Suprapubic skin (tissue), 4 donors: ENCODE data around the gene NSD1. TPM values are rescaled to one million over a fixed set of nuclear protein-coding genes. Genes with fewer than 3 reads are reported as not detected.

Experiments
- DNase-seq, 2 donors: peaks; one replicate each; pipeline ENCODE4 v3.0.0-alpha.2; 2019; ENCODE audit warnings: low spot score in 2 of 2
- H3K27ac ChIP-seq: fragments of 200-600 bp; sonication (generic); one replicate; pipeline ENCODE4 v1.5.1; 2019
- H3K27me3 ChIP-seq: fragments of 200-600 bp; sonication (generic); one replicate; pipeline ENCODE4 v1.5.1; 2019
- H3K36me3 ChIP-seq: fragments of 200-600 bp; sonication (generic); one replicate; pipeline ENCODE4 v1.5.1; 2019
- H3K4me1 ChIP-seq: fragments of 200-600 bp; sonication (generic); one replicate; pipeline ENCODE4 v1.5.1; 2019
- H3K4me3 ChIP-seq: fragments of 200-600 bp; sonication (generic); one replicate; pipeline ENCODE4 v1.5.1; 2019; ENCODE audit warnings: mild to moderate bottlenecking
- H3K9me3 ChIP-seq: fragments of 200-600 bp; sonication (generic); one replicate; pipeline ENCODE4 v1.5.1; 2019
- EP300 ChIP-seq: sonication (generic); formaldehyde crosslinking; IDR thresholded peaks from one replicate; pipeline ENCODE4 v1.6.1; 2017; ENCODE audit warnings: antibody characterized with exemption
- POLR2A ChIP-seq, 2 donors: fragments of 450-650 bp; IDR thresholded peaks; one replicate each; pipeline ENCODE4 v1.6.1; 2017; ENCODE audit warnings: antibody characterized with exemption in 2 of 2, mild to moderate bottlenecking in 2 of 2, moderate library complexity in 2 of 2
- POLR2AphosphoS5 ChIP-seq, 3 donors: sonication (generic); formaldehyde crosslinking; IDR thresholded peaks; one replicate each; pipeline ENCODE4 v1.6.1; 2017; ENCODE audit warnings: antibody characterized with exemption in 3 of 3
- WGBS: methylation state at CpG from one replicate; pipeline ENCODE4 v1.1.5; 2018; 5-methylcytosine and 5-hydroxymethylcytosine counted together
- total RNA-seq, 4 donors: library from RNA; depleted of rRNA; stranded (reverse); fragments of >200 nt; gene quantifications; one replicate each; pipeline ENCODE4 v1.1.0, GENCODE V29; 2016
- TF ChIP-seq, protein P1 (sequence below), 2 donors: fragments of 200-600 bp in 1 of 2; fragments of 450-650 bp in 1 of 2; sonication (generic) in 1 of 2; IDR thresholded peaks; one replicate each; pipeline ENCODE4 v1.5.1; 2016 to 2019; ENCODE audit warnings: antibody characterized with exemption in 2 of 2, mild to moderate bottlenecking in 1 of 2, moderate library complexity in 1 of 2

The NSD1 gene
- total RNA-seq, 4 donors from 2014 or later: 36.0 to 67.9 (median 51.3) TPM

DNA sequence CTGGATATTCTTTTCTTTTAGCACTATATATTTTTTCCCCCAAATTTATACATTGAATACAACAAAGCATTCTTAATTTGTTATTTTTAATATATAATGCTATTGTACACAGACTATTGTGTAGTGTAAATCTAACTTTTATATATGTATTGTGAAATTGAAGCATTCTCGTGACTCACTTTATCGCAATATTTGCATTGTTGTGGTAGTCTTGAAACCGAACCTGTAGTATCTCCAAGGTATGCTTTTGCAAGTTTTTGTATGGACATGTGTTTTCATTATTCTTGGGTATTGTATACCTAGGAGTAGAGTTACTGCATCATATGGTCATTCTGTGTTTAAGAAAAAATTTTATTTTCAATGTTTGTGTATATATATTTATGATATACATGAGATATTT is 49.6 kb downstream of the NSD1 start:
- H3K36me3 ChIP-seq: peaks cover 4% of the 10 kb centered on the region
- 96% methylated on average over 3 of the region's 3 CpGs for WGBS
- H3K4me1 ChIP-seq: peaks cover 6% of the 10 kb centered on the region
- H3K9me3 ChIP-seq: no peaks in the 10 kb centered on the region
- TF ChIP-seq POLR2A (IDR thresholded peaks at IDR 0.05) (no peak), POLR2AphosphoS5 (IDR thresholded peaks at IDR 0.05) (no peak), EP300 (no peak)
- TF ChIP-seq, protein P1, sequence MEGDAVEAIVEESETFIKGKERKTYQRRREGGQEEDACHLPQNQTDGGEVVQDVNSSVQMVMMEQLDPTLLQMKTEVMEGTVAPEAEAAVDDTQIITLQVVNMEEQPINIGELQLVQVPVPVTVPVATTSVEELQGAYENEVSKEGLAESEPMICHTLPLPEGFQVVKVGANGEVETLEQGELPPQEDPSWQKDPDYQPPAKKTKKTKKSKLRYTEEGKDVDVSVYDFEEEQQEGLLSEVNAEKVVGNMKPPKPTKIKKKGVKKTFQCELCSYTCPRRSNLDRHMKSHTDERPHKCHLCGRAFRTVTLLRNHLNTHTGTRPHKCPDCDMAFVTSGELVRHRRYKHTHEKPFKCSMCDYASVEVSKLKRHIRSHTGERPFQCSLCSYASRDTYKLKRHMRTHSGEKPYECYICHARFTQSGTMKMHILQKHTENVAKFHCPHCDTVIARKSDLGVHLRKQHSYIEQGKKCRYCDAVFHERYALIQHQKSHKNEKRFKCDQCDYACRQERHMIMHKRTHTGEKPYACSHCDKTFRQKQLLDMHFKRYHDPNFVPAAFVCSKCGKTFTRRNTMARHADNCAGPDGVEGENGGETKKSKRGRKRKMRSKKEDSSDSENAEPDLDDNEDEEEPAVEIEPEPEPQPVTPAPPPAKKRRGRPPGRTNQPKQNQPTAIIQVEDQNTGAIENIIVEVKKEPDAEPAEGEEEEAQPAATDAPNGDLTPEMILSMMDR (IDR thresholded peaks at IDR 0.05): no peak
- no peak overlapping the region for H3K27ac ChIP-seq
- H3K27me3 ChIP-seq: no peaks in the 10 kb centered on the region
- H3K4me3 ChIP-seq: no peak overlapping the region
- no peak for DNase-seq

DNA sequence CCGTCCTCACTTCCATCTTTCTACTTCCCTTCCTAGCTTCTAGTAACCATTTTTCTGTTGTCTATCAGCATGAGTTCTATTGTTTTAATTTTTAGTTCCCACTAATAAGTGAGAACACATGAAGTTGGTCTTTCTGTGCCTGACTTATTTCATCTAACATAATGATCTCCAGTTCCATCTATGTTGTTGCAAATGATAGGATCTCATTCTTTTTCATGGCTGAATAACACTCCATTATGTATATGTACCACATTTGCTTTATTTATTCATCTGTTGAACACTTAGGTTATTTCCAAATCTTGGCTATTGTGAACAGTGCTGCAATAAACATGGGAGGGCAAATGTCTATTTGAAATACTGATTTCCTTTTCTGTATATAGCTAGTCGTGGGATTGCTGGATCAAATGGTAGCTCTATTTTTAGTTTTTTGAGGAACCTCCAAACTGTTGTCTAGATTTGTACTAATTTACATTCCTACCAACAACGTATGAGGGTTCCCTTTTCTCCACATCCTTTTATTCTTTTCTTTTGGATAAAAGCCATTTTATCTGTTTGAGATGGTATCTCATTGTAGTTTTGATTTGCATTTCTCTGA is 50.3 kb downstream of the NSD1 start:
- Histone ChIP-seq H3K4me3 (no peak overlapping the region), H3K27me3 (no peaks in the 10 kb centered on the region), H3K36me3 (peaks cover 4% of the 10 kb centered on the region), H3K4me1 (peaks cover 6% of the 10 kb centered on the region), H3K9me3 (no peaks in the 10 kb centered on the region), H3K27ac (no peak overlapping the region)
- WGBS: 49% methylated on average over 3 of the region's 3 CpGs
- TF ChIP-seq POLR2A (IDR thresholded peaks at IDR 0.05): no peak
- TF ChIP-seq POLR2AphosphoS5 (IDR thresholded peaks at IDR 0.05): no peak
- TF ChIP-seq, protein P1 (IDR thresholded peaks at IDR 0.05): no peak
- DNase-seq: no peak

DNA sequence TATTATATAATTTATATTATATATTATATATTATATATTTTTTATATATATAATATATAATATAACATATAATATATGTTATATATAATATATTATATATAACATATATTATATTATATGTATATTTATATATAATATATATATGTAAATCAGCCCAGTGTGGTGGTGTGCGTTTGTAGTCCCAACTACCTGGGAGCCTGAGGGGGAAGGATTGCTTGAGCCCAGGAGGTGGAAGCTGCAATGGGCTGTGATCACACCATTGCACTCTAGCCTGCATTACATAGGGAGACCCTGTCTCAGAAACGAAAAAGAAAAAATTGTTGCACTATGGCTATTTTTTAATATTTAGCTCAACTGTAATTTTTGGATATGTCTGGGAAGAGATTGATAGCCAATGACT is 52.4 kb downstream of the NSD1 start:
- Histone ChIP-seq H3K4me1 (peaks cover 6% of the 10 kb centered on the region), H3K27me3 (no peaks in the 10 kb centered on the region), H3K4me3 (no peak overlapping the region), H3K9me3 (no peaks in the 10 kb centered on the region), H3K36me3 (peaks cover 4% of the 10 kb centered on the region), H3K27ac (no peak overlapping the region)
- DNase-seq: no peak
- WGBS: 78% methylated on average over 2 of the region's 2 CpGs
- TF ChIP-seq POLR2A (IDR thresholded peaks at IDR 0.05) (no peak), EP300 (no peak), POLR2AphosphoS5 (IDR thresholded peaks at IDR 0.05) (no peak)
- TF ChIP-seq, protein P1 (IDR thresholded peaks at IDR 0.05): no peak

DNA sequence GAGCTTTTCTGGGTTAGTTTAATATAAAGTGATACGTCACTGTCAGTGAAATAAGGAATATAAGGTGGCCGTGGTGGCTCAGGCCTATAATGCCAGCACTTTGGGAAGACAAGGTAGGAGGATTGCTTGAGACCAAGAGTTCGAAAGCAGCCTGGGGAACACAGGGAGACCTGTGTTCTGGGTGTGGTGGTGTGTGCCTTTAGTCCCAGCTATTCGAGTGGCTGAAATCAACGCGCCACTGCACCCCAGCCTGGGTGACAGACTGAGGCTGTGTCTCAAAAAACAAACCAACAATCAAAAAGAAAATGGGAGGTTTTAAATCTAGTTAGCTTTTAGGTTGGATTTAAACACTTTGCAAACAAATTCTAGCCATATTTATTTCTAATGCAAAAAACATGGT is 53.1 kb downstream of the NSD1 start:
- DNase-seq: no peak
- WGBS: 93% methylated on average over 6 of the region's 6 CpGs

DNA sequence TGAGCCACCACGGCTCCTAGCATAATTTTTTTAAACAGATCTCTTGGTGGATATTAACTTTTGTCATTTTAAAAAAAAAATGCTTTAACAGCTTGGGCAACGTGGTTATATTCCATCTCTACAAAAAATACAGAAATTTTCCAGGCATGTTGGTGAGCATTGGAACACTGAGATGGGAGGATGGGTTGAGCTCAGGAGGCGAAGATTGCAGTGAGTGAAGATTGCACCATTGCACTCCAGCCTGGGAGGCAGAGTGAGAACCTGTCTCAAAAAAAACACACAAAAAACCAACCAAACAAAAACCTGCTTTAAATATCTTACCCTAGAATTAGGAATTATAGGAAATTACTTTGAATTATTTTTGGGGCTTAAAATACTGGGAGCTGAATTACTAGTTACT is 55.2 kb downstream of the NSD1 start:
- TF ChIP-seq, protein P1 (IDR thresholded peaks at IDR 0.05): no peak
- TF ChIP-seq POLR2AphosphoS5 (IDR thresholded peaks at IDR 0.05) (no peak), POLR2A (IDR thresholded peaks at IDR 0.05) (no peak), EP300 (no peak)
- 74% methylated on average over 3 of the region's 3 CpGs for WGBS
- Histone ChIP-seq H3K27me3 (no peaks in the 10 kb centered on the region), H3K4me3 (no peak overlapping the region), H3K9me3 (no peaks in the 10 kb centered on the region), H3K36me3 (peaks cover 22% of the 10 kb centered on the region), H3K4me1 (peaks cover 6% of the 10 kb centered on the region), H3K27ac (no peak overlapping the region)
- no peak for DNase-seq

More for the DNA sequence above, 53.1 kb downstream of the NSD1 start:
- Histone ChIP-seq H3K36me3 (peaks cover 4% of the 10 kb centered on the region), H3K9me3 (no peaks in the 10 kb centered on the region), H3K27ac (no peak overlapping the region), H3K4me1 (peaks cover 6% of the 10 kb centered on the region), H3K4me3 (no peak overlapping the region), H3K27me3 (no peaks in the 10 kb centered on the region)
- TF ChIP-seq POLR2AphosphoS5 (IDR thresholded peaks at IDR 0.05) (no peak), EP300 (no peak), POLR2A (IDR thresholded peaks at IDR 0.05) (no peak)
- TF ChIP-seq, protein P1 (IDR thresholded peaks at IDR 0.05): no peak
